ENCODE measurements around the gene MED22.
A peak's percentile ranks its signal among the peaks of the same experiment; 100 is the strongest.

MED22 gene

DNA sequence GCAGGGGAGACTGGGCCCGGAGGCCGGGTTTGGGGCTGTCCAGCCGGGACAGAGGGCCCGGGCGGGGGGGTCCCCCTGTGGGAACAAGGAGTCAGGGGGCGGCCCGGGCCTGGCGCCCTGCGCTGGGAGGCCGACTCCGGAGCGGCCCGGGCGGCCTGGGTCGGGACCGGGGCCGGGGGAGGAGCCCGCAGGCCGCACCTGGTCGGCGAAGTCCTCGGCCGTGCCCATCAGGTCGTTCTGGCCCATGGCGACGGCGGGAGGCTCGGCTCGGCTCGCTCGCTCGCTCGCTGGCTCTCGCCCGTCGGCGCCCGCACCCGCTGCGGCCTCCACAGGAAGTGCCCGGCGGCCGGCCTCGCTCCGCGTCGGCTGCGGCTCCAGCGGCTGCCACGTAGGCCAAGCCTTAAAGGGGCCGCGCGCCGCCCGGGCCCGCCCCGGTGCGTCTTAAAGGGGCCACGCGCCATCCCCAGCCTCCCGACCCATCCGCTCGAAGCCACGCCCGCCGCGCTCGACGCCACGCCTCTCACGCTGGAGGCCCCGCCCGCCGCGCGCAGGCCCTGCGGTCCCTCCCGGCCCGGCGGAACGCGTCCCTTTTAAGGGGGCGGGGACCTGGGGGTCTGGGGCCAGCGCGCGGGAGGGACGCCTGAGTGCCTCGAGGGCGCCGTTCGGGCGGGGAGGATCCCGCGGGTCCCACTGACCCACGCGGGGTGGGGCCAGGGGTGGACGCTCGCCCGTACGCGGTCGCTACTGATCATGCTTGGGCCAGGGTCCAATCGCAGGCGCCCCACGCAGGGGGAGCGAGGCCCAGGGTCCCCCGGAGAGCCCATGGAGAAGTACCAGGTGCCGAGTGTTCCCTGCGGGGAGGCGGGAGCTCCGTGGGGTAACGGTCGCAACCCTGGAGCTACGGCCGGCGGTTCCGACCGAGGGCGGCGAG lies 28.1 kb upstream of the MED22 start, which contains the start of the genes STKLD1 and SURF4:
STKLD1 (plus strand) TSS at position 643 of the 931 bp plus-strand sequence; CDS start at position 751, 108 bp downstream.
SURF4 (minus strand) TSS at position 337 of the 931 bp plus-strand sequence; CDS start at position 246, 91 bp downstream.
- DNase-seq = peak; percentile 64

DNA sequence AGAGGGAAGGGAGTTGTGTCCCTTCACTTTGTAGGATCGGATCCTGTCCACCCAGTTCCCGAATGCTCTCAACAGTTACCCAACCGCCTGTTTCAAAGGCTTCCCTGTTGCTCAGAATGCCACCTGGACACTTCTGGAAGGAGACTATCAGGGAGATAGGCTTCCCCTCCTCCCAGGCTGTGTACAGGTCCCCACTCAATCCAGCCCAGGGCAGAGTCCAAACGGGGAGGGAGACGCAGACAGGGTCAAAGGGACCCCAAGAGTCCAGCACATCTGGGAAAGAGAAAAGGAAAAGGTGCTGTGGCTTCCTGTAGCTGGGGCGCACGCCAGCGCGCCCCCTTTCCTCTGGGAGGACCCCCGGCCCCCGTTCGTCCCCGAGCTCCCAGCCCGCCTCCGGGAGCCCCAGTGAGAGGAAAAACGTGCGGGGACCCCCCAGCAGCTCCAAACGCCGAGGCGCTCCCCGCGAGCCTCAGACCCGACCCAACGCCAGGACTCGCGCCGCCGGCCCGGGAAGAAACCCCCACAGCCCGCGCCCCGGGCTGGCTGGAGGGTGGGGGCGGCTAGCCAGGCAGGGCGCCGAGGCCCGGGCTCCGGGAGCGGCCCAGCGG lies 27.3 kb upstream of the MED22 start:
- no peak for DNase-seq

DNA sequence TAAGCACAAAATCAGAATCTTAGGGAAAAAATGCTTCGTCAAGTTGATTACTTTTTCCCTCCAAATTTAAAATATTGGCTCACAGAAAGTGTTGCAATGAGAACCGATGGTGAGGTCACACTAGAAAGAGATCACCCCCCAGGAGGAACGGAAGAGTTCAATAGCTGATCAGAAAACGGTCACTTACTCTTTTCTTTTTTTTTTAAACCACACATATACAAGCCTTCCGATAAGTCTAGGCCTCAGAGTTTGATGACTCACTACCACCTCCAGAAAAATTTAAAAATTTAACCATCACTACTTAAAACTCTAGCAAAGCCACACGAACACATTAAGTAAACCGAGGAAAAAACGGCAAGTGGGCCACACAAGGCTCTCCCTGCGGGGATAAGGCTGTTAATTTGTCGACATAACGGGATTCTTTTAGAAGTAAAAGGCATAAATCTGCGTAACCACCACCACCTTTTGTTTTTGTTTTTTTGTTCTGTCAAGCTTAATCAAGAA lies 26.7 kb upstream of the MED22 start:
- DNase-seq = no peak

DNA sequence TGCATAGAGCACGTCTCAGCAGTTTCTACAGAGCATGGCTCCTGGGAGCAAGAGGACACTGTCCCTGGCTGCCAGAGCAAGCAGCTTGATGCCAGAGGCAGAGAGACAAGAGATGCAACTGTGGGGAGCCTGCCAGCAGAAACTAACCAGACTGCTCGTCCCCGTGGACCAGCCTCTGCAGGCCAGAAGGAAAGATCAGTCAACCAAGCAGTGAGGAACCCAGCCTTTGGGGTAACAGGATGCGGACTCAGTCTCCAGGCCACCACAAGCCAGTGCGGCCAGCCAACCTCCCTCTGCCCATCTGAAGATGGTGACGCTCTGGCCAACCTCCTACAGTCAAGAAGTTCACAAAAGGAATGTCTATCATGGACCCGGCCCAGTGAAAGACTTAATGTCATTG lies 24.2 kb upstream of the MED22 start:
- no peak for DNase-seq

- DNase-seq = no peak
Measured at GRCh38 chr9:133371261-133371711, 23.4 kb upstream of the MED22 start.

DNA sequence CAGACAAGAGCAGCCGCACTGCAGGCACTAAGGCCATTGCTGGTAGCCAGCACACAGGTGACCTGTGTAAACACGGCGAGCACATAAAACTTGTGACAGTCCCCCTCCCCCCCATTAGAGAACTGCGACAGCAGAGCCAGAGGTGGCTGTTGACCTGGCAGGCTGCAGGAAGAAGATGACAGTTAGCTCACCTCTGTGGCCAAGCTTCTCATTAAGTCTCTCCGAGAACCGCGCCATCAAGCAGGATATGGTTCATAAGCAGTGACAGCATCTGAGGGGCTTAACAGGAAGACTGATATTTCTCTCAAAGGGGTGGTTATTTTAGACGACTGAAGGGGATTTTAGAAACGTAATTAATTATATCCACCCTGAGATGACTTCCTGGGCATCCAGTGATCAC lies 22.8 kb upstream of the MED22 start:
- no peak for DNase-seq

GRCh38 chr9:133369933-133370332 lies 22.0 kb upstream of the MED22 start:
- no peak for DNase-seq

DNA sequence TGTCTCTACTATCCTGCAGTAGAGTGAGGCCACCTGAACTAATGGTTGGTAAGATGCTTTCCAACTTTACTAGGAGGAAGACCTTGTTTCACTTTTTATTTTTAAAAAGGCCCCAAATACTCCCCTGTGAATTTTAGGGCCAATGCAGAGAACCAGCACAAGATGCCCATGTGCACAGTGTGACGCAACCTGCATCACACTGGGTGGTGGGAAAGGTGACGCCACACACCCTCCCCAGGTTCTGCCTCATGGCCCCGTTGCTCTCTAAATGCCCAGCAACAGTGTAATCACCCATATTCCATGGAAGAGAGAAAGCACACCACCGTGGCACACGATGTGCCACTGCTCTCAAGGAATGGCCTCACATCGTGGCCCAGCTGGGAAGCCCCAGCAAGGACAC lies 21.5 kb upstream of the MED22 start:
- no peak for DNase-seq

- DNase-seq = no peak
Measured at GRCh38 chr9:133368249-133368881, 20.4 kb upstream of the MED22 start.

- DNase-seq = no peak
Measured at GRCh38 chr9:133367778-133368177, 19.8 kb upstream of the MED22 start.

GRCh38 chr9:133367221-133367620 lies 19.3 kb upstream of the MED22 start:
- DNase-seq = no peak

GRCh38 chr9:133366435-133366834 lies 18.5 kb upstream of the MED22 start:
- DNase-seq = no peak

GRCh38 chr9:133362359-133363044 lies 14.6 kb upstream of the MED22 start:
- DNase-seq = no peak

GRCh38 chr9:133361507-133362092 lies 13.7 kb upstream of the MED22 start:
- DNase-seq = no peak

- no peak for DNase-seq
Measured at GRCh38 chr9:133360400-133361393, 12.8 kb upstream of the MED22 start.

- no peak for DNase-seq
Measured at GRCh38 chr9:133359399-133360175, 11.7 kb upstream of the MED22 start.

DNA sequence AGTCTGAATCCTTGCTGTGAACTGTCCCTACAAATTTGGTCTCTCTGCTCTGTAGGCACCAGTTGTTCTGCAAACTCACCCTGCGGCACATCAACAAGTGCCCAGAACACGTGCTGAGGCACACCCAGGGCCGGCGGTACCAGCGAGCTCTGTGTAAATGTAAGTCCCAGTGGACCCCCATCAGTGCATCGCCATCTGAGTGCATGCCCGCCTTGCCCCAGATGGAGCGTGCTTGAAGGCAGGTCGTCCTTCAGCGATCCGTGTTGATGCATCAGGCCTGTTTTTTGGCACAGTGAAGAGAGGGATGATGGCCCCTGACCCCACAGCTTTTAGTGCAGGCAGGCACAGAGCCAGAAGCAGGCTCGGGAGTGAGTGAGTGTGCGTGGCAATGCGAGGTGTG lies 9.7 kb upstream of the MED22 start:
- no peak for DNase-seq

GRCh38 chr9:133356391-133357091 lies 8.6 kb upstream of the MED22 start, which contains the start of the genes SURF1 and SURF2:
TSS of gene SURF1 (minus strand) at chr9:133356487. CDS start at chr9:133356453, 34 bp downstream.
TSS of gene SURF2 (plus strand) at chr9:133356550. CDS start at chr9:133356593, 43 bp downstream.
- no peak for DNase-seq

- DNase-seq = no peak
Measured at GRCh38 chr9:133355881-133356357, 8.0 kb upstream of the MED22 start.

Data from NCI-H1436 treated with DMSO at 0.1 percent for 48 hours (cell line).